Natural killer cell (primary cell): ENCODE measurements around the gene CCHCR1. TPM values are rescaled to one million over a fixed set of nuclear protein-coding genes. Genes with fewer than 3 reads are reported as not detected.
"Not testable (repeated sequence)": the region's sequence is repeated elsewhere in the genome, so short reads cannot be mapped to it uniquely, and the experiment has no call there.

Experiments
- ATAC-seq, 3 donors: fragments of 150-1000 bp in 2 of 3; fragments of 200-7000 bp in 1 of 3; cut with Tn5 transposase; 1 replicate in 1 of 3; 2 replicates in 2 of 3; pipeline ENCODE4 v1.10.0; 2021; ENCODE audit warnings: mild to moderate bottlenecking in 2 of 3, moderate library complexity in 2 of 3
- DNase-seq, 2 donors: peaks; one replicate each; pipeline versions ENCODE4 v3.0.0 to v3.0.0-alpha.2; 2013 to 2021; ENCODE audit warnings: mixed read lengths in 1 of 2
- H3K27ac ChIP-seq: one replicate; pipeline ENCODE4 v1.5.1; 2013; ENCODE audit warnings: mild to moderate bottlenecking, low read length
- H3K27me3 ChIP-seq: one replicate; pipeline ENCODE4 v1.6.1; 2013; ENCODE audit warnings: low read length; ENCODE audit not compliant: control insufficient read depth, insufficient read depth
- H3K36me3 ChIP-seq: one replicate; pipeline ENCODE4 v1.6.1; 2013; ENCODE audit warnings: low read length; ENCODE audit not compliant: control insufficient read depth, insufficient read depth
- H3K4me1 ChIP-seq: one replicate; pipeline ENCODE4 v1.6.1; 2013; ENCODE audit warnings: low read length; ENCODE audit not compliant: control insufficient read depth, insufficient read depth
- H3K4me3 ChIP-seq: one replicate; pipeline ENCODE4 v1.5.1; 2013; ENCODE audit warnings: low read length
- H3K9me3 ChIP-seq: one replicate; pipeline ENCODE4 v1.6.1; 2013; ENCODE audit warnings: low read length; ENCODE audit not compliant: control insufficient read depth, insufficient read depth
- H3K27ac Mint-ChIP-seq, 2 donors: one replicate each; pipeline ENCODE4 v1.8.0; 2022; ENCODE audit warnings: mild to moderate bottlenecking in 2 of 2, mixed read lengths in 2 of 2, moderate library complexity in 1 of 2
- H3K27me3 Mint-ChIP-seq, 2 donors: one replicate each; pipeline ENCODE4 v1.8.0; 2022; ENCODE audit warnings: low read depth in 2 of 2, mixed read lengths in 2 of 2
- H3K36me3 Mint-ChIP-seq: one replicate; pipeline ENCODE4 v1.8.0; 2022; ENCODE audit warnings: mixed read lengths
- H3K4me1 Mint-ChIP-seq, 2 donors: one replicate each; pipeline ENCODE4 v1.8.0; 2022; ENCODE audit warnings: mixed read lengths in 2 of 2
- H3K4me3 Mint-ChIP-seq: one replicate; pipeline ENCODE4 v1.8.0; 2022; ENCODE audit warnings: mild to moderate bottlenecking, moderate library complexity, mixed read lengths
- H3K9me3 Mint-ChIP-seq, 2 donors: one replicate each; pipeline ENCODE4 v1.8.0; 2022; ENCODE audit warnings: mixed read lengths in 2 of 2
- CTCF ChIP-seq: fragments of 200-600 bp; IDR thresholded peaks from one replicate; pipeline ENCODE4 v1.8.0; 2022; ENCODE audit warnings: antibody characterized with exemption
- WGBS: methylation state at CpG from one replicate; pipeline ENCODE4 v1.1.7; 2013; ENCODE audit warnings: missing lambda C conversion rate; ENCODE audit not compliant: insufficient coverage; 5-methylcytosine and 5-hydroxymethylcytosine counted together
- intact Hi-C: fragments of 100-400 bp; cut with micrococcal nuclease; formaldehyde crosslinking; loops from one replicate; pipeline ENCODE4 v1.14.2; 2022
- total RNA-seq, 4 donors: library from RNA; stranded (reverse); fragments of 120-200 nt in 1 of 4; gene quantifications; one replicate each; pipeline versions ENCODE4 v1.2.3 to v1.2.4, GENCODE V29; 2013 to 2022

The CCHCR1 gene
- total RNA-seq, 3 donors from 2014 or later (not counting 1 experiment from before 2014, with no cell fraction given), result 13.0 to 20.7 (median 16.9) TPM

DNA sequence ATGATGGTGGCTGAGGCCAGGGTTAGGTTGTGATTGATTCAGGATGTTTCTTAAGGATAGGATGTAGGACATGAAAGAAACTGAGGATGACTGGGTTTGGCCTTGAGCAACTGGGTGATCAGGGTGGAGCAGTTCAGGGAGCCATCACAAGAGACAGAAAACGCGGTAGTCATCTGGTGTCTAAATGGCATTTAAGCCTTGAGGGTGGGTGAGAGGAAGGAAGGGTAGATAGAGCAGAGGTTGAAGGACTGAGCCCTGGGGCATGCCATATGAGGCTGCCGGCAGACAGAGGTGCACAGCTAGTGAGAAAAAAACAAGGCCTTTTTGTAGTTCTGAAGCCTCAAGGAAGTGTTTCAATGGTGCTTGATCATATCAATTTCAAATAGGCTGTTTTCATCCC is 11.0 kb upstream of the CCHCR1 start:
- ATAC-seq, result no peak
- Histone ChIP-seq H3K27me3 (no peaks in the 10 kb centered on the region), H3K4me3 (no peak overlapping the region), H3K4me1 (no peaks in the 10 kb centered on the region), H3K9me3 (no peaks in the 10 kb centered on the region), H3K27ac (no peak overlapping the region), H3K36me3 (no peaks in the 10 kb centered on the region)
- Mint-ChIP-seq H3K4me1 (no peaks in the 10 kb centered on the region), H3K27me3 (no peaks in the 10 kb centered on the region), H3K9me3 (no peaks in the 10 kb centered on the region), H3K36me3 (no peaks in the 10 kb centered on the region), H3K4me3 (no peak overlapping the region), H3K27ac (no peak overlapping the region)
- WGBS, result 99% methylated on average over 3 of the region's 3 CpGs
- intact Hi-C loops, result no loop called here
- TF ChIP-seq CTCF, result no peak
- no peak for DNase-seq

DNA sequence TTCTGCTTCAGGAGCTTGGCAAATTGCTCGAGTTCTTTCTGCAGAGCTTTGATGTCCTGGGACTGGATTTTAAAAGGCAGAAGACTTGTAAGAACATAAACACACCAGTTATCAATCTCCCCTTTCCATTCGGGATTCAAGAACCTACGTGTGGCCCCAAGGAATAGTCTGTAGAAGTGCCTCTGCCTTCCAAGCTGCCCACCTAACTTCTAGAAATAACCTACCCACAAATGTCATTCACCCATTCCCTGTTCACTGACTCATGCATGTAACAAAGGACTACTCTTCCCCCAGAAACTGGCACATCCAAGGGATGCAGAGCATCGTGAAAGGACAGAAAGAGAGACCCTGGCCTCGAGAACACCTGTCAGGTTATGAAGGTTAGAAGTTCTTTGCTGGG is 8.4 kb upstream of the CCHCR1 start:
- TF ChIP-seq CTCF, result no peak
- Histone ChIP-seq H3K9me3 (no peaks in the 10 kb centered on the region), H3K4me1 (no peaks in the 10 kb centered on the region), H3K4me3 (no peak overlapping the region), H3K27ac (no peak overlapping the region), H3K36me3 (no peaks in the 10 kb centered on the region), H3K27me3 (no peaks in the 10 kb centered on the region)
- DNase-seq (no peak), ATAC-seq (no peak)
- 95% methylated on average over 5 of the region's 5 CpGs for whole genome bisulfite sequencing
- Mint-ChIP-seq H3K27me3 (no peaks in the 10 kb centered on the region), H3K4me3 (no peak overlapping the region), H3K4me1 (no peaks in the 10 kb centered on the region), H3K9me3 (no peaks in the 10 kb centered on the region), H3K36me3 (no peaks in the 10 kb centered on the region), H3K27ac (no peak overlapping the region)
- intact Hi-C loops, result no loop called here

DNA sequence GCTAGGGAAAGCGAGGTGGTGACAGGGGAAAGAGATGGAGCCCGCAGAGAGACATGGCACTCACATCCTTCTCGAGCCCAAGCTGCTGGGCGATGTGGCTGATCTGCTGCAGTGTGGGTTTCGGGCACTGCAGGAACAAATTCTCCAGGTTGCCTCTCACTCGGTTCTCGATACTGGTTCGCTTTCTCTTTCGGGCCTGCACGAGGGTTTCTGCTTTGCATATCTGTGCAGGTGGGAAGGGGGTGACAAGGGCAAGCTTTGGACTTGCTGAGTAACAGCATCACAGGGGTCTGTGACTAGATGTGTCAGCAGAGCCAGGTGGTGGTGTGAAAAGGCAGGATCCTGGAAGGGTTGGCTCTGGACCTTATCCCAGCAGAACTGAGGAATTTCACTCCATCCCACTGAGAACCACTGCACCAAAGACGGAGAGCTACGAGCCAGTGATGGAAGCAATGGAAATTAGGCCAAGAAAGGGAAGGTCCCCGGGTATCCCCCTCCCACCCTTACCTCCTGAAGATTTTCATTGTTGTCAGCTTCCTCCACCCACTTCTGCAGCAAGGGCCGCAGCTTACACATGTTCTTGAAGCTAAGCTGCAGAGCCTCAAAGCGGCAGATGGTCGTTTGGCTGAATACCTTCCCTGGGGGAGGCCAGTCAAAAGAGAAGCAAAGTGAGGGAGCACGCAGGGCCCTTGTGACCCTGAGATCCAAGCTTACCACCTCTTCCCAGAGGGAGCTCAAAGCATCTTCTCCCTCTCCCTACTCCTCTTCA is 7.6 kb upstream of the CCHCR1 start:
- H3K4me3 Mint-ChIP-seq, DNase-seq, H3K9me3 ChIP-seq, H3K9me3 Mint-ChIP-seq, H3K36me3 ChIP-seq, H3K27me3 Mint-ChIP-seq, H3K27ac Mint-ChIP-seq, H3K4me1 ChIP-seq, H3K4me1 Mint-ChIP-seq, H3K27ac ChIP-seq, H3K4me3 ChIP-seq, intact Hi-C loops, H3K36me3 Mint-ChIP-seq, H3K27me3 ChIP-seq, ATAC-seq: not testable (repeated sequence)
- 88% methylated on average over 17 of the region's 17 CpGs for WGBS

DNA sequence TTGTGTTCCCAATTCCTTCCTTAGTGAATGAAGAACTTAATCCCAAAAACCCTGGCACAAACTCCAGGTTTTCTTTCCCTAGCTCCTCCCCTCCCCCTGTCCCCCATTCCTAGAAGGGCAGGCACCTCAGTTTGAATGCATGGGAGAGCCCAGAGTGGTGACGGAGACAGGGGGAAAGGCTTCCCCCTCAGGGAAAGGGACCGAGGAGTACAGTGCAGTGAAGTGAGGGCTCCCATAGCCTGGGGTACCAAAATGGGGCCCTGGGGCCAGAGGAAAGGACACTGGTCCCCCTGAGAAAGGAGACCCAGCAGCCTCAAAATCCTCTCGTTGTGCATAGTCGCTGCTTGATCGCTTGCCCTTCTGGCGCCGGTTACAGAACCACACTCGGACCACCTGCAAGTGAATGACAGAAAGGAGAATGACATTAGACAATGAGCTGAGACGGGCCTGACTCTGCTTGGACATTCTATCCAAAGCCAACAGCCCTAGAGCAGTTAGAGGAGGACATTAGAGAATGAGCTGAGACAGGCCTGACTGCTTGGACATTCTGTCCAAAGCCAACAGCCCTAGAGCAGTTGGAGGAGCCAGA is 7.0 kb upstream of the CCHCR1 start:
- DNase-seq, ATAC-seq, H3K4me3 Mint-ChIP-seq, H3K27me3 ChIP-seq, intact Hi-C loops, H3K9me3 Mint-ChIP-seq, H3K27me3 Mint-ChIP-seq, H3K4me1 ChIP-seq, H3K36me3 Mint-ChIP-seq, H3K27ac ChIP-seq, H3K4me3 ChIP-seq, H3K4me1 Mint-ChIP-seq, H3K36me3 ChIP-seq, H3K9me3 ChIP-seq, H3K27ac Mint-ChIP-seq: not testable (repeated sequence)
- 98% methylated on average over 7 of the region's 9 CpGs for WGBS
